Stimulated activated CD8-positive, alpha-beta memory T cell treated with anti-CD3 and anti-CD28 coated beads, Interleukin-12 subunit alpha, Interleukin-12 subunit beta, amount 100 ng/mL, for 1 hour (primary cell): ENCODE results near the gene ZRANB1.

Experiments
- DNase-seq: peaks from one replicate; pipeline ENCODE4 v3.0.0-alpha.2; 2020; ENCODE audit warnings: low read depth

The ZRANB1 gene

GRCh38 chr10:125035588-125036295 lies 93.8 kb downstream of the ZRANB1 start:
- no peak for DNase-seq

- no peak for DNase-seq
Measured at GRCh38 chr10:125037145-125037877, 95.4 kb downstream of the ZRANB1 start.
